PC-9 (cell line): ENCODE measurements around the gene LARGE1.

ENCODE experiments used
- EZH2 ChIP-seq: fragments of 200-600 bp; sonication (generic); IDR thresholded peaks from 2 replicates; pipeline ENCODE4 v1.8.0; 2017; ENCODE audit warnings: antibody characterized with exemption, low read depth
- TF ChIP-seq, protein P1 (sequence below): fragments of 200-600 bp; sonication (generic); conservative IDR thresholded peaks from 2 replicates; pipeline ENCODE4 v1.6.1; 2017; ENCODE audit warnings: mixed run types, antibody characterized with exemption, mild to moderate bottlenecking, moderate library complexity

DNA sequence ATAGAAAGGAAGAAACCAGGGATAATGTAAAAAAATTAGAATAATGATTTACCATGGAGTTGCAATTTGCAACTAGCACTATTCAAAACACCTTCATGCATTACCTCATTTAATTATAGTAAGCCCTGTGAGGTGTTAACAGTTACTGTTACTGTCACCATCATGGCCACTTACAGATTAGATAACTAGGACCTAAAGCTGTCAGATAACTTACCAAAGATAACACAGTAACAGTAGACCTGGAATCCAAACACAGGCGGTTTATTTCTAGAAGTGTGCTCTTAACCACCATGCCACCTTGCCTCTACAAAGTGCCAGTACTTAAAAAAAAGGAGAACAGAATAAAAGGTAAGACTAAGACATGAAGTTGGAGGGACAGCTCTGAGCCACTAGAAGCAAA lies 11.1 kb upstream of the LARGE1 start:
- TF ChIP-seq, protein P1, sequence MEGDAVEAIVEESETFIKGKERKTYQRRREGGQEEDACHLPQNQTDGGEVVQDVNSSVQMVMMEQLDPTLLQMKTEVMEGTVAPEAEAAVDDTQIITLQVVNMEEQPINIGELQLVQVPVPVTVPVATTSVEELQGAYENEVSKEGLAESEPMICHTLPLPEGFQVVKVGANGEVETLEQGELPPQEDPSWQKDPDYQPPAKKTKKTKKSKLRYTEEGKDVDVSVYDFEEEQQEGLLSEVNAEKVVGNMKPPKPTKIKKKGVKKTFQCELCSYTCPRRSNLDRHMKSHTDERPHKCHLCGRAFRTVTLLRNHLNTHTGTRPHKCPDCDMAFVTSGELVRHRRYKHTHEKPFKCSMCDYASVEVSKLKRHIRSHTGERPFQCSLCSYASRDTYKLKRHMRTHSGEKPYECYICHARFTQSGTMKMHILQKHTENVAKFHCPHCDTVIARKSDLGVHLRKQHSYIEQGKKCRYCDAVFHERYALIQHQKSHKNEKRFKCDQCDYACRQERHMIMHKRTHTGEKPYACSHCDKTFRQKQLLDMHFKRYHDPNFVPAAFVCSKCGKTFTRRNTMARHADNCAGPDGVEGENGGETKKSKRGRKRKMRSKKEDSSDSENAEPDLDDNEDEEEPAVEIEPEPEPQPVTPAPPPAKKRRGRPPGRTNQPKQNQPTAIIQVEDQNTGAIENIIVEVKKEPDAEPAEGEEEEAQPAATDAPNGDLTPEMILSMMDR: no peak
- no peak for TF ChIP-seq EZH2
